ENCODE measurements around the gene PDSS1. TPM values are rescaled to one million over a fixed set of nuclear protein-coding genes. Genes with fewer than 3 reads are reported as not detected.

PDSS1 gene
- total RNA-seq, 1 donor = 1.8 TPM

GRCh38 chr10:26700884-26701630 is 3.6 kb downstream of the PDSS1 start:
- Histone ChIP-seq H3K4me3 (ENCODE audit: insufficient read depth, low read length) (no peak overlapping the region), H3K9me3 (ENCODE audit: low read depth, low read length) (no peaks in the 10 kb centered on the region)
- no peak for TF ChIP-seq CTCF (IDR thresholded peaks at IDR 0.05; ENCODE audit: extremely low read depth, low read depth, low read length)

GRCh38 chr10:26703096-26703495 is 5.6 kb downstream of the PDSS1 start:
- no peak overlapping the region for H3K4me3 ChIP-seq (ENCODE audit: insufficient read depth, low read length)
- TF ChIP-seq CTCF (IDR thresholded peaks at IDR 0.05; ENCODE audit: extremely low read depth, low read depth, low read length) = no peak
- H3K9me3 ChIP-seq (ENCODE audit: low read depth, low read length) = no peaks in the 10 kb centered on the region
- no peak overlapping the region for H2AFZ ChIP-seq (ENCODE audit: low read length)
- peaks cover 48% of the 10 kb centered on the region for H3K79me2 ChIP-seq (ENCODE audit: insufficient read depth, low read length)
- DNase-seq (ENCODE audit: insufficient read length, low spot score, missing footprints) = no peak
- H3K27me3 ChIP-seq (ENCODE audit: insufficient read depth, low read length) = no peaks in the 10 kb centered on the region
- no peaks in the 10 kb centered on the region for H4K20me1 ChIP-seq (ENCODE audit: insufficient read depth, low read length)
- H3K4me1 ChIP-seq (ENCODE audit: insufficient read depth, low read length) = peaks cover 7% of the 10 kb centered on the region
- H3K27ac ChIP-seq (ENCODE audit: low read depth, low read length) = no peak overlapping the region
- H3K4me2 ChIP-seq (ENCODE audit: insufficient read depth, low read length) = no peak overlapping the region
- H3K36me3 ChIP-seq (ENCODE audit: insufficient read depth, low read length) = peaks cover under 1% of the 10 kb centered on the region

More at GRCh38 chr10:26700884-26701630, 3.6 kb downstream of the PDSS1 start:
- Histone ChIP-seq H3K27me3 (ENCODE audit: insufficient read depth, low read length) (no peaks in the 10 kb centered on the region), H2AFZ (ENCODE audit: low read length) (no peak overlapping the region), H4K20me1 (ENCODE audit: insufficient read depth, low read length) (no peaks in the 10 kb centered on the region), H3K4me1 (ENCODE audit: insufficient read depth, low read length) (peaks cover 12% of the 10 kb centered on the region), H3K27ac (ENCODE audit: low read depth, low read length) (no peak overlapping the region), H3K79me2 (ENCODE audit: insufficient read depth, low read length) (peaks cover 53% of the 10 kb centered on the region), H3K36me3 (ENCODE audit: insufficient read depth, low read length) (no peaks in the 10 kb centered on the region), H3K4me2 (ENCODE audit: insufficient read depth, low read length) (no peak overlapping the region)
- DNase-seq (ENCODE audit: insufficient read length, low spot score, missing footprints) = no peak

- peak; percentile 52 for DNase-seq (ENCODE audit: insufficient read length, low spot score, missing footprints)
- no peaks in the 10 kb centered on the region for H4K20me1 ChIP-seq (ENCODE audit: insufficient read depth, low read length)
- peaks cover 4% of the 10 kb centered on the region for H3K36me3 ChIP-seq (ENCODE audit: insufficient read depth, low read length)
- H3K4me2 ChIP-seq (ENCODE audit: insufficient read depth, low read length) = no peak overlapping the region
- no peaks in the 10 kb centered on the region for H3K4me1 ChIP-seq (ENCODE audit: insufficient read depth, low read length)
- no peaks in the 10 kb centered on the region for H3K9me3 ChIP-seq (ENCODE audit: low read depth, low read length)
- H3K27ac ChIP-seq (ENCODE audit: low read depth, low read length) = no peak overlapping the region
- no peak overlapping the region for H2AFZ ChIP-seq (ENCODE audit: low read length)
- TF ChIP-seq CTCF (IDR thresholded peaks at IDR 0.05; ENCODE audit: extremely low read depth, low read depth, low read length) = no peak
- no peak overlapping the region for H3K4me3 ChIP-seq (ENCODE audit: insufficient read depth, low read length)
- H3K79me2 ChIP-seq (ENCODE audit: insufficient read depth, low read length) = peaks cover 39% of the 10 kb centered on the region
- H3K27me3 ChIP-seq (ENCODE audit: insufficient read depth, low read length) = no peaks in the 10 kb centered on the region
These were observed 6.5 kb downstream of the PDSS1 start for GRCh38 chr10:26703974-26704373.

GRCh38 chr10:26706206-26706605 is 8.7 kb downstream of the PDSS1 start:
- Histone ChIP-seq H3K27ac (ENCODE audit: low read depth, low read length) (no peak overlapping the region), H3K9me3 (ENCODE audit: low read depth, low read length) (no peaks in the 10 kb centered on the region), H4K20me1 (ENCODE audit: insufficient read depth, low read length) (no peaks in the 10 kb centered on the region), H3K4me2 (ENCODE audit: insufficient read depth, low read length) (no peak overlapping the region), H3K79me2 (ENCODE audit: insufficient read depth, low read length) (peaks cover 18% of the 10 kb centered on the region), H3K4me3 (ENCODE audit: insufficient read depth, low read length) (no peak overlapping the region), H3K27me3 (ENCODE audit: insufficient read depth, low read length) (no peaks in the 10 kb centered on the region), H3K36me3 (ENCODE audit: insufficient read depth, low read length) (peaks cover 7% of the 10 kb centered on the region), H2AFZ (ENCODE audit: low read length) (no peak overlapping the region), H3K4me1 (ENCODE audit: insufficient read depth, low read length) (no peaks in the 10 kb centered on the region)
- DNase-seq (ENCODE audit: insufficient read length, low spot score, missing footprints) = no peak
- no peak for TF ChIP-seq CTCF (IDR thresholded peaks at IDR 0.05; ENCODE audit: extremely low read depth, low read depth, low read length)

Measured in osteoblast (primary cell).